ENCODE results near the gene SLCO2A1.

SLCO2A1 gene

DNA sequence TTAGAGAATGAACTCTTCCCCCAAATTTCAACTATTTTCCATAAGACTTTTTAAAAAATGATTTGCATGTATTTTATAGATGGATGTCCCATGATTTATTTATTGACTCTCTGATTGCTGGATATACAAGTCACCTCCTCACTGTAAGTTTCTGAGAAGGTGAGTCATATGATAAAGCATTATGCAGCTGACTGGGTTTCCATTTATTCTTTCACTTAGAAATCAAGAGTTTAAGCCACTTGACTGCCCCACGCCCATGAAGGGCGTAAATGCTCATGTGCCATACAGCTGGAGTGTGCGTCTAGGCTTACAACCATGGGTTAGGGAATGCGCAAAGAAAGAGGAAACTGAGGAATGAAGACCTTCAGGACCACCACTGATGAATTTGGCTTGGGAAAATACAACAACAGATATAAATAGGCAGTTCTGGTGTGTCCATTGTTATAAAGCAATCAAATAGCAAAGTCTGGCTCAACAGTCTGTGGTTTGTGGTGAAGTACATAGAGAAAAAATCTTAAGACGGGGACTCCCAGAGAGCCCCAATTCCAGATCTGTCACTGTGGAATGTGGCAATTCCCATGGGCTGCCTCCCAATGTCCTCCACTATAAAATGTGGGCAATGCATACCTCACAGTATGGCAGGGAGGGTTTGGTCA lies 20.3 kb downstream of the SLCO2A1 start:
- no peak overlapping the region for H3K4me3 ChIP-seq (ENCODE audit: low read depth, low read length)
- TF ChIP-seq, protein P1, sequence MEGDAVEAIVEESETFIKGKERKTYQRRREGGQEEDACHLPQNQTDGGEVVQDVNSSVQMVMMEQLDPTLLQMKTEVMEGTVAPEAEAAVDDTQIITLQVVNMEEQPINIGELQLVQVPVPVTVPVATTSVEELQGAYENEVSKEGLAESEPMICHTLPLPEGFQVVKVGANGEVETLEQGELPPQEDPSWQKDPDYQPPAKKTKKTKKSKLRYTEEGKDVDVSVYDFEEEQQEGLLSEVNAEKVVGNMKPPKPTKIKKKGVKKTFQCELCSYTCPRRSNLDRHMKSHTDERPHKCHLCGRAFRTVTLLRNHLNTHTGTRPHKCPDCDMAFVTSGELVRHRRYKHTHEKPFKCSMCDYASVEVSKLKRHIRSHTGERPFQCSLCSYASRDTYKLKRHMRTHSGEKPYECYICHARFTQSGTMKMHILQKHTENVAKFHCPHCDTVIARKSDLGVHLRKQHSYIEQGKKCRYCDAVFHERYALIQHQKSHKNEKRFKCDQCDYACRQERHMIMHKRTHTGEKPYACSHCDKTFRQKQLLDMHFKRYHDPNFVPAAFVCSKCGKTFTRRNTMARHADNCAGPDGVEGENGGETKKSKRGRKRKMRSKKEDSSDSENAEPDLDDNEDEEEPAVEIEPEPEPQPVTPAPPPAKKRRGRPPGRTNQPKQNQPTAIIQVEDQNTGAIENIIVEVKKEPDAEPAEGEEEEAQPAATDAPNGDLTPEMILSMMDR (conservative IDR thresholded peaks at IDR 0.05; ENCODE audit: low read depth, low read length): no peak
- peak; percentile 49 for DNase-seq (ENCODE audit: low read depth)

DNA sequence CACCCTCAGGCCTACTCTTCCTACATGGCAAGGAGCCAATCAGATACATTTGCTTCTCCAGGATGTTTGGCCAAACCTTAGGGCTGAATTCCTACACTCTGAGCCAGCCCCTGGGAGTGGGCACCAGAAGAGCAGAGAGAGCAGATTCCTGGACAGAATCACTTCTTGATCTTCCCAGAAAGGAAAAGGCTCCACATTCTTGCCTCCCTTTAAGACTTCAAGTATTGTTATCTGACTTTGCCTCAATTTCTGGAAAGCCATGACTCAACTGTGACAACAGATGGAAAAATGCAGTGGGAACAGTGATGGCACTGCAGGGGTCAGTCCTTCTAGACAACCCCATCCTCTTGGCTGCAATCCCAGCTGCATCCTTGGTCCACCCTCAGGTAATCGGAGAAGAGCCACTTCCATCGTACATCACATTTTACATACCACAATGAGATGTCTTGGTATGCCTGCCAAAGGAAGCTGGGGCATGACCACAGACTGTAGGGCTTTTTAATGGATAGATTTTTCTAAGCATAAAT lies 21.0 kb downstream of the SLCO2A1 start:
- DNase-seq (ENCODE audit: low read depth): peak; percentile 60
- TF ChIP-seq, protein P1 (conservative IDR thresholded peaks at IDR 0.05; ENCODE audit: low read depth, low read length): no peak
- no peak overlapping the region for H3K4me3 ChIP-seq (ENCODE audit: low read depth, low read length)

DNA sequence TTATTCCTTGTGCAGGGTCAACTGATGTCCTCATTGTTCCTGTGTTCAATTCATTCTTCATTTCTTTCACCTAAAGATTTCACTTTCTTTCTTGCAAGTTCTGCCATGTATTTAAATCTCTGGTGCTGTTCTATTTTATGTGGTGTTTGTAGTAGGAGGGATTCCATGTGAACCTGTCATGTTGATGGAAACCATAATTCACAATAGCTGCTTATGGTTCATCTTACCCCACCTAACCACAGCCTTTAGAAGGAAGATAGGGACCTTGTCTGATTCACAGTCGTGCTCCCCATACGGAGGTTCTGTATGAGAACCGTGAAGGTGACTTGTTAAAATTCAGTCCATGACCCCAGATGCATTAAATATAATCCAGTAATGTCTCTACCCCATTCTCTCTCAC lies 21.9 kb downstream of the SLCO2A1 start:
- TF ChIP-seq, protein P1 (conservative IDR thresholded peaks at IDR 0.05; ENCODE audit: low read depth, low read length): no peak
- DNase-seq (ENCODE audit: low read depth): no peak
- H3K4me3 ChIP-seq (ENCODE audit: low read depth, low read length): no peak overlapping the region

DNA sequence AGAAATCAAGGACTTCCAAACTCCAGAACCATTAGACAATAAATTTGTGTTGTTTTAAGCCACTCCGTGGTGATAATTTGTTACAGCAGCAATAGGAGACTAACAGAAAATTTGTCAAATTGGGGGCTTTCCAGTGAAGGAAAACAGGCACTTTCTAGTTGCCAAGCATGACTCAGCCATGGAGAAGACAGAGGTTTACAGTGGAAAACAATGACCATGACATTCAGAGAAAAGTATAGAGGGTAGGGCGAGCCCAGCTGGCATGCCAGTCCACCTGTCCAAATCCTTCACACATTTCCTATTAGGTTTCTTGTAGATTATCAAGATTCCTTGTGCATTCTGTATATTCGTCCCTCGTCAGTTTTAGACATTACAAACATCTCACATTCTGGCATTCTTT lies 24.9 kb downstream of the SLCO2A1 start:
- H3K4me3 ChIP-seq (ENCODE audit: low read depth, low read length): no peak overlapping the region
- TF ChIP-seq, protein P1 (conservative IDR thresholded peaks at IDR 0.05; ENCODE audit: low read depth, low read length): no peak
- DNase-seq (ENCODE audit: low read depth): no peak

DNA sequence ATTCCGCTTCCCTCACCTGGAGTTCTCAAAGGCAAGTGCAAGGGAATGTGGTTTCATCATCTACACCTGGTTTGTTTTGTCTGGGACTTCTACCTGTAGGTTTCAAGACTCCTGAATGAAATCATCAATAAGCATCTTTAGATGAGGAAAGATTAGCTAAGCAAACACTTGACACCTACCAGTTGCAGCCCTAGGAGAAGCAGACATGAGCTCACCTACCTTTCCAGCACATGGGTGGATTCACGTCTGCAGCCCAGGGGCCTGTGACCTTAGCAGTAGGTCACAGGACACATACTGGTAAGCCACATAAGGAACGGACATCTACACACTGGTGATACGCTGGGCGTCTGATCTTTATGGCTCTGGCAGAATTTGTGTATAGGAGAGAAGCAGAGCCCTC lies 26.7 kb downstream of the SLCO2A1 start:
- TF ChIP-seq, protein P1 (conservative IDR thresholded peaks at IDR 0.05; ENCODE audit: low read depth, low read length): no peak
- DNase-seq (ENCODE audit: low read depth): no peak
- H3K4me3 ChIP-seq (ENCODE audit: low read depth, low read length): no peak overlapping the region

DNA sequence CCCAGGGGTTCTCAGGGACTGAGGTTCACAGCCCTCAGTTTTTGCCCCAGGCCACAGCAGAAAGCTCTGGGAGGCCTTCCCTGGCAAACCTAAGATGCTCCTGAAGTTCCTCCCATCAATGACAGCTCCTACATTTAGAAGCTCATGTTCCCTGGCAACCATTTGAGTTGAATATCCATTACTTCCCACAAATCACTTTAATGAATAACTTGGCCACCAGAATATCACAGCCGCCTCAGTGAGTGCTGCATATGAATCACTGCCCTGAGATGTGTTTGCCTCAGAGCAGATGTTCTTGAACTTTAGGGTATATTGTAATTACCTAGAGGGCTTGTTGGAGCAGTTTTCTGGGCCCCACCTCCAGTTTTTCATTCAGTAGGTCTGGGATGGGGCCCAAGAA lies 27.4 kb downstream of the SLCO2A1 start:
- no peak overlapping the region for H3K4me3 ChIP-seq (ENCODE audit: low read depth, low read length)
- DNase-seq (ENCODE audit: low read depth): peak; percentile 22
- TF ChIP-seq, protein P1 (conservative IDR thresholded peaks at IDR 0.05; ENCODE audit: low read depth, low read length): no peak

DNA sequence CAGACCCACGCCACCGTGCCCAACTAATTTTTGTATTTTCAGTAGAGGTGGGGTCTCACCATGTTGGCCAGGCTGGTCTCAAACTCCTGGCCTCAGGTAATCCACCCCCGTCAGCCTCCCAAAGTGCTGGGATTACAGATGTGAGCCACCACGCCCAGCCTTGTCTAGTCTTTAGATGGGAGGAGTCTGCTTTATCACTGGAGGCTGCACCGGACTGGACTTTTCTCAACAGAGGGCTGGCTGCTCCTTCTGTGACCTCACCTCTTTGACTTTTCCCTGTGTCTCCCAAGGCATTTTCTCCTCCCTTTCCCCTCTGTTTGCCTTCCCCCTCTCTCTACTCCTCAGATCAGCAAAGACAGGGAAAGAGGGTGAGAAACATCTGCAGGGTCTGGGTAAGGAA lies 28.5 kb downstream of the SLCO2A1 start:
- TF ChIP-seq, protein P1 (conservative IDR thresholded peaks at IDR 0.05; ENCODE audit: low read depth, low read length): no peak
- DNase-seq (ENCODE audit: low read depth): no peak
- no peak overlapping the region for H3K4me3 ChIP-seq (ENCODE audit: low read depth, low read length)

Data from choroid plexus epithelial cell (primary cell).